Measurements from ENCODE around the gene MRPL3.

- TF ChIP-seq CTCF (conservative IDR thresholded peaks at IDR 0.05; ENCODE audit: low read depth, low read length) (no peak), EZH2 (IDR thresholded peaks at IDR 0.05; ENCODE audit: borderline replicate concordance, low read depth, low read length, poor library complexity, severe bottlenecking) (no peak)
Measured at GRCh38 chr3:131421957-131422498, 80.7 kb downstream of the MRPL3 start.
